Heart left ventricle (tissue), 13 donors: ENCODE data around the gene PPP2R3A.

ENCODE experiments used
- POLR2A ChIP-seq, 2 donors: fragments of 450-650 bp; IDR thresholded peaks; one replicate each; pipeline ENCODE4 v1.6.1; 2017; ENCODE audit warnings: antibody characterized with exemption in 2 of 2, mild to moderate bottlenecking in 2 of 2, moderate library complexity in 2 of 2
- TF ChIP-seq, protein P1 (sequence below), 12 donors: fragments of 200-600 bp; sonication (generic) in 4 of 12; IDR thresholded peaks; one replicate each; pipeline versions ENCODE4 v1.5.0 to v1.8.0; 2018 to 2022; ENCODE audit warnings: antibody characterized with exemption in 12 of 12, mild to moderate bottlenecking in 5 of 12
- donor health status: ischemic (EF 13 %, LVEDD 7.1; RV severe dilation, severe dysfunction).
- donor health status: DM: no; HTN: yes; CAD: no.
- donor health status: DM: no; HTN: no; CAD: no.
- donor health status: ischemic (EF 25% LVEDD 6.9; RV normal size, moderate dysfunction).
- donor health status: ischemic (EF 25% LVEDD 5.7; RV mildly dilated, moderate dysfunction).
- donor health status: ischemic (EF 35%, LVEDD 5.7; RV mildly dilated, moderate dysfunction).
- donor health status: nonischemic (EF 11% LVEDD 7.7; RV severe dilation, severe dysfunction).
- donor health status: DM: yes; HTN: yes; CAD: no.
- donor health status: PGD.
- donor health status: ischemic (EF 29% LVEDD 5.4; RV normal size, mild dysfunction).
- donor health status: nonischemic (EF 23%, LVEDD 6.1; RV moderate dilation, normal function).

DNA sequence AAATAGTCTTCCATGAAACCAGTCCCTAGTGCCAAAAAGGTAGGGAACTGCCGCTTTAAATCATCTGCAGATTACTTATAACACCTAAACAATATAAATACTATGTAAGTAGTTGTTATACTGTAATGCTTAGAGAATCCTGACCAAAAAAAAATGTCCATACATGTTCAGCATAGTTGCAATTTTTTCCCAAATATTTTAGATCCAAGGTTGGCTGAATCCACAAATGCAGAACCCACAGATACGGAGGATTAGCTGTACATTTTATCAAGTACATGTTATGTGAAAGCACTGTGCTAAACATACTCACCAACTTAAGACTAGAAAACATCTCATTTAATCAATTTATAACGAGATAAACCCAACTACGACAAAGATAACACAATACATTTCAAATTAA, 221.3 kb downstream of the PPP2R3A start:
- TF ChIP-seq, protein P1, sequence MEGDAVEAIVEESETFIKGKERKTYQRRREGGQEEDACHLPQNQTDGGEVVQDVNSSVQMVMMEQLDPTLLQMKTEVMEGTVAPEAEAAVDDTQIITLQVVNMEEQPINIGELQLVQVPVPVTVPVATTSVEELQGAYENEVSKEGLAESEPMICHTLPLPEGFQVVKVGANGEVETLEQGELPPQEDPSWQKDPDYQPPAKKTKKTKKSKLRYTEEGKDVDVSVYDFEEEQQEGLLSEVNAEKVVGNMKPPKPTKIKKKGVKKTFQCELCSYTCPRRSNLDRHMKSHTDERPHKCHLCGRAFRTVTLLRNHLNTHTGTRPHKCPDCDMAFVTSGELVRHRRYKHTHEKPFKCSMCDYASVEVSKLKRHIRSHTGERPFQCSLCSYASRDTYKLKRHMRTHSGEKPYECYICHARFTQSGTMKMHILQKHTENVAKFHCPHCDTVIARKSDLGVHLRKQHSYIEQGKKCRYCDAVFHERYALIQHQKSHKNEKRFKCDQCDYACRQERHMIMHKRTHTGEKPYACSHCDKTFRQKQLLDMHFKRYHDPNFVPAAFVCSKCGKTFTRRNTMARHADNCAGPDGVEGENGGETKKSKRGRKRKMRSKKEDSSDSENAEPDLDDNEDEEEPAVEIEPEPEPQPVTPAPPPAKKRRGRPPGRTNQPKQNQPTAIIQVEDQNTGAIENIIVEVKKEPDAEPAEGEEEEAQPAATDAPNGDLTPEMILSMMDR (IDR thresholded peaks at IDR 0.05) = no peak
- no peak for TF ChIP-seq POLR2A (IDR thresholded peaks at IDR 0.05)
